Measurements from ENCODE around the gene ANO9. TPM values are rescaled to one million over a fixed set of nuclear protein-coding genes. Genes with fewer than 3 reads are reported as not detected.

ANO9 gene
- total and polyA plus RNA-seq, 4 donors, result 0.20 to 0.75 (median 0.40) TPM

- Histone ChIP-seq H3K36me3 (ENCODE audit: control insufficient read depth in 4 of 4, insufficient read depth in 3 of 4, low read depth in 1 of 4, low read length in 3 of 4) (no peaks in the 10 kb centered on the region), H3K27ac (ENCODE audit: low read depth in 1 of 2, low read length in 2 of 2) (no peak overlapping the region), H3K9me3 (ENCODE audit: control insufficient read depth in 4 of 4, low read length in 3 of 4) (no peaks in the 10 kb centered on the region), H3K4me1 (ENCODE audit: control insufficient read depth in 4 of 4, insufficient read depth in 4 of 4, low read length in 3 of 4) (peaks cover 4 to 8% (median 5%) of the 10 kb centered on the region in 4 donors), H3K27me3 (ENCODE audit: control insufficient read depth in 4 of 4, insufficient read depth in 4 of 4, low read length in 3 of 4) (no peaks in the 10 kb centered on the region), H3K9ac (ENCODE audit: low read depth in 1 of 2, low read length in 2 of 2) (no peak overlapping the region), H3K4me3 (ENCODE audit: low read depth in 1 of 3, low read length in 3 of 3) (no peak overlapping the region)
- TF ChIP-seq FOXA2 (IDR thresholded peaks at IDR 0.05) (no peak), RAD21 (IDR thresholded peaks at IDR 0.05) (no peak), TAF1 (conservative IDR thresholded peaks at IDR 0.05) (no peak), MAX (IDR thresholded peaks at IDR 0.05) (no peak), REST (IDR thresholded peaks at IDR 0.05) (no peak), EGR1 (IDR thresholded peaks at IDR 0.05; ENCODE audit: low read depth in 2 of 2) (no peak)
- DNase-seq (ENCODE audit: low spot score), result no peak
- WGBS, result 92% methylated on average over 22 of the region's 22 CpGs
Observed at GRCh38 chr11:473962-474785, 32.4 kb upstream of the ANO9 start.

- peaks cover 4 to 8% (median 5%) of the 10 kb centered on the region in 4 donors for H3K4me1 ChIP-seq (ENCODE audit: control insufficient read depth in 4 of 4, insufficient read depth in 4 of 4, low read length in 3 of 4)
- no peaks in the 10 kb centered on the region for H3K36me3 ChIP-seq (ENCODE audit: control insufficient read depth in 4 of 4, insufficient read depth in 3 of 4, low read depth in 1 of 4, low read length in 3 of 4)
- no peak overlapping the region for H3K4me3 ChIP-seq (ENCODE audit: low read depth in 1 of 3, low read length in 3 of 3)
- no peak overlapping the region for H3K9ac ChIP-seq (ENCODE audit: low read depth in 1 of 2, low read length in 2 of 2)
- H3K27ac ChIP-seq (ENCODE audit: low read depth in 1 of 2, low read length in 2 of 2), result no peak overlapping the region
- no peaks in the 10 kb centered on the region for H3K9me3 ChIP-seq (ENCODE audit: control insufficient read depth in 4 of 4, low read length in 3 of 4)
- DNase-seq (ENCODE audit: low spot score), result no peak
- TF ChIP-seq ZBTB33 (IDR thresholded peaks at IDR 0.05), result no peak
- no peak for TF ChIP-seq CTCF (IDR thresholded peaks at IDR 0.05; ENCODE audit: low read depth, low read length, missing input control)
- TF ChIP-seq MAX (IDR thresholded peaks at IDR 0.05), result no peak
- no peak for TF ChIP-seq ATF3 (IDR thresholded peaks at IDR 0.05)
- no peak for TF ChIP-seq FOXA1 (IDR thresholded peaks at IDR 0.05)
- TF ChIP-seq EGR1 (IDR thresholded peaks at IDR 0.05; ENCODE audit: low read depth in 2 of 2), result no peak
- no peak for TF ChIP-seq RAD21 (IDR thresholded peaks at IDR 0.05)
- no peak for TF ChIP-seq HNF4G (IDR thresholded peaks at IDR 0.05)
- TF ChIP-seq NR2F2 (IDR thresholded peaks at IDR 0.05), result no peak
- TF ChIP-seq FOXA2 (IDR thresholded peaks at IDR 0.05), result no peak
- TF ChIP-seq GABPA (IDR thresholded peaks at IDR 0.05 in 1 of 2, conservative IDR thresholded peaks at IDR 0.05 in 1 of 2), result no peak
- no peak for TF ChIP-seq SP1 (IDR thresholded peaks at IDR 0.05)
- no peak for TF ChIP-seq RXRA (IDR thresholded peaks at IDR 0.05)
- TF ChIP-seq HNF4A (conservative IDR thresholded peaks at IDR 0.05), result no peak
- TF ChIP-seq YY1 (IDR thresholded peaks at IDR 0.05), result no peak
- no peak for TF ChIP-seq TAF1 (conservative IDR thresholded peaks at IDR 0.05)
- no peak for TF ChIP-seq REST (IDR thresholded peaks at IDR 0.05)
- TF ChIP-seq JUND (IDR thresholded peaks at IDR 0.05), result no peak
- no peaks in the 10 kb centered on the region for H3K27me3 ChIP-seq (ENCODE audit: control insufficient read depth in 4 of 4, insufficient read depth in 4 of 4, low read length in 3 of 4)
- 98% methylated on average over 19 of the region's 19 CpGs for WGBS
Observed at GRCh38 chr11:473415-473814, 31.6 kb upstream of the ANO9 start.

Measured in liver (tissue), 9 donors.